ENCODE measurements around the gene GHRH. TPM values are rescaled to one million over a fixed set of nuclear protein-coding genes. Genes with fewer than 3 reads are reported as not detected.

The GHRH gene
- total RNA-seq, 1 experiment from 2014 or later: not detected

GRCh38 chr20:37285664-37286374 is 24.2 kb upstream of the GHRH start:
- H4K91ac ChIP-seq (ENCODE audit: insufficient read length, low read depth, low read length): no peak overlapping the region
- Mint-ChIP-seq H3K9me3 (no peaks in the 10 kb centered on the region), H3K36me3 (ENCODE audit: insufficient read depth in 1 of 3, low read depth in 3 of 3) (0 out of 7 replicates have a peak, but pooled peaks cover 0 to 2% (median 0%) of the 10 kb centered on the region in 3 experiments), H3K27me3 (ENCODE audit: low read depth) (peaks cover 7% of the 10 kb centered on the region), H3K4me3 (no peak overlapping the region), H3K4me1 (peaks cover 22 to 32% of the 10 kb centered on the region in 2 experiments), H3K27ac (no peak overlapping the region)
- H4K8ac ChIP-seq (replicated peaks; ENCODE audit: insufficient read length, low read depth, low read length): no peak overlapping the region
- H3K79me1 ChIP-seq (ENCODE audit: insufficient read depth, low read depth, low read length, poor library complexity, severe bottlenecking): no peaks in the 10 kb centered on the region
- no peak overlapping the region for H4K5ac ChIP-seq (ENCODE audit: insufficient read length, low read depth, low read length)
- no peak overlapping the region for H2AFZ ChIP-seq (ENCODE audit: low read length)
- H3K27ac ChIP-seq (ENCODE audit: insufficient read length, low read depth, low read length): no peak overlapping the region
- no peaks in the 10 kb centered on the region for H3K4me1 ChIP-seq (ENCODE audit: insufficient read depth, low read length)
- no peak overlapping the region for H3K23ac ChIP-seq (ENCODE audit: insufficient read length, low read depth, low read length)
- no peak overlapping the region for H3K4me2 ChIP-seq (ENCODE audit: insufficient read depth, insufficient read length, low read length)
- H2BK15ac ChIP-seq (ENCODE audit: low read depth, low read length): no peak overlapping the region
- TF ChIP-seq, protein P1, sequence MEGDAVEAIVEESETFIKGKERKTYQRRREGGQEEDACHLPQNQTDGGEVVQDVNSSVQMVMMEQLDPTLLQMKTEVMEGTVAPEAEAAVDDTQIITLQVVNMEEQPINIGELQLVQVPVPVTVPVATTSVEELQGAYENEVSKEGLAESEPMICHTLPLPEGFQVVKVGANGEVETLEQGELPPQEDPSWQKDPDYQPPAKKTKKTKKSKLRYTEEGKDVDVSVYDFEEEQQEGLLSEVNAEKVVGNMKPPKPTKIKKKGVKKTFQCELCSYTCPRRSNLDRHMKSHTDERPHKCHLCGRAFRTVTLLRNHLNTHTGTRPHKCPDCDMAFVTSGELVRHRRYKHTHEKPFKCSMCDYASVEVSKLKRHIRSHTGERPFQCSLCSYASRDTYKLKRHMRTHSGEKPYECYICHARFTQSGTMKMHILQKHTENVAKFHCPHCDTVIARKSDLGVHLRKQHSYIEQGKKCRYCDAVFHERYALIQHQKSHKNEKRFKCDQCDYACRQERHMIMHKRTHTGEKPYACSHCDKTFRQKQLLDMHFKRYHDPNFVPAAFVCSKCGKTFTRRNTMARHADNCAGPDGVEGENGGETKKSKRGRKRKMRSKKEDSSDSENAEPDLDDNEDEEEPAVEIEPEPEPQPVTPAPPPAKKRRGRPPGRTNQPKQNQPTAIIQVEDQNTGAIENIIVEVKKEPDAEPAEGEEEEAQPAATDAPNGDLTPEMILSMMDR (conservative IDR thresholded peaks at IDR 0.05): no peak
- no peak overlapping the region for H3K4ac ChIP-seq (ENCODE audit: low read depth, low read length)
- H3K56ac ChIP-seq (ENCODE audit: insufficient read length, low read depth, low read length): no peak overlapping the region
- H2BK12ac ChIP-seq (ENCODE audit: insufficient read length, low read depth, low read length): no peak overlapping the region
- H2AK5ac ChIP-seq (ENCODE audit: insufficient read length, low read length): no peak overlapping the region
- H2BK120ac ChIP-seq (ENCODE audit: low read depth, low read length, poor library complexity, severe bottlenecking): no peak overlapping the region
- no peak overlapping the region for H3K14ac ChIP-seq (ENCODE audit: insufficient read depth, low read length)
- H2BK20ac ChIP-seq (ENCODE audit: low read depth, low read length, poor library complexity, severe bottlenecking): no peak overlapping the region
- H3K79me2 ChIP-seq (ENCODE audit: insufficient read depth, low read length): 0 out of 2 replicates have a peak, but pooled peaks cover 2% of the 10 kb centered on the region
- H3K9ac ChIP-seq (ENCODE audit: extremely low read depth, insufficient read length, low read length): no peak overlapping the region
- no peaks in the 10 kb centered on the region for H4K20me1 ChIP-seq (ENCODE audit: control insufficient read depth, insufficient read depth, insufficient read length)
- DNase-seq: no peak
- no peaks in the 10 kb centered on the region for H3K9me3 ChIP-seq (ENCODE audit: control insufficient read depth, low read depth, low read length)
- no peaks in the 10 kb centered on the region for H3K27me3 ChIP-seq (ENCODE audit: insufficient read depth, low read length)
- no peak overlapping the region for H3K18ac ChIP-seq (ENCODE audit: insufficient read length, low read depth, low read length)
- H2BK5ac ChIP-seq (ENCODE audit: insufficient read length, low read length): no peak overlapping the region
- WGBS (ENCODE audit: extremely low coverage, insufficient read length, low lambda C conversion rate): no CpG with 5 or more reads among the region's 12 CpGs
- no peak overlapping the region for H3T11ph ChIP-seq (ENCODE audit: low read length)
- peaks cover 4% of the 10 kb centered on the region for H3K23me2 ChIP-seq (ENCODE audit: insufficient read length, low read depth, low read length, poor library complexity, severe bottlenecking)
